ENCODE results near the gene GALNT16.

DNA sequence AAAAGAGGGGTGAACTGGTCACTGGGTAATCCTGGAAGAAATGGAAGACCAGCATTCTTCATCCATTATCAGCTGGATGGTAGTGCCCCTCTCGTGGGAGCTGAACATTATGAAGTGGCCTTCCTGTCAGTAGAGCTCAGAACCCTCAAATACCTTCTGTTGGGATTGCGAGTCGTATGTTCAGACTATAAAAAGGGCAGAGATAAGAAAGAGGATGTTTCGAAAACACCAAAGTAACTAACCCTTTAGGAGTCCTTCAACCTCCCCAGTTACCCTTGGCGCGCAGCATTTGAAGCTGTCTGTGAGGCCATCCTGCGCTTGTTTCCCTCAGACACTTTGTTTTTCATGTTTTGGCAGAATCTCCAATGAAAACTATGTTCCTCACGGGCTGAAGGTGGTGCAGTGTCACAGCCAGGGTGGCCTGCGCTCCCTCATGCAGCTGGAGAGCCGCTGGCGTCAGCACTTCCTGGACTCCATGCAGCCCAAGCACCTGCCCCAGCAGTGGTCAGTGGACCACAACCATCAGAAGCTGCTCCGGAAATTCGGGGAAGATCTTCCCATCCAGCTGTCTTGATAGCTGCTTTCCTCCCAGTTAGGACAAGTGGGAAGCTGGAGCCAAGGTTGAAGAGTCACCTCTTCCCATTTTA is 19.3 kb upstream of the GALNT16 start:
- no peak for TF ChIP-seq POLR2A (IDR thresholded peaks at IDR 0.05; ENCODE audit: low read depth, low read length)
- TF ChIP-seq CTCF (IDR thresholded peaks at IDR 0.05; ENCODE audit: extremely low read depth in 1 of 2, insufficient read depth in 1 of 2, low read depth in 1 of 2, low read length in 2 of 2), result no peak
- TF ChIP-seq EZH2 (IDR thresholded peaks at IDR 0.05; ENCODE audit: borderline replicate concordance, low read depth, low read length, severe bottlenecking), result no peak

All from endothelial cell of umbilical vein (primary cell).